Activated T-helper 2 cell treated with anti-CD3 and anti-CD28 coated beads, Interferon-gamma antibody, Interleukin-2, Interleukin-4, amounts not matched to agents 10 μg/mL and 5 μg/mL and 100 μg/mL, durations not matched to agents 14 hours and 24 hours and 36 hours (primary cell): ENCODE measurements around the gene ZFHX2. TPM values are rescaled to one million over a fixed set of nuclear protein-coding genes. Genes with fewer than 3 reads are reported as not detected.
A peak's percentile ranks its signal among the peaks of the same experiment; 100 is the strongest.

Experiments used
- DNase-seq: peaks from one replicate; pipeline ENCODE4 v3.0.0; 2021; ENCODE audit warnings: low spot score
- H3K27ac Mint-ChIP-seq: one replicate; pipeline ENCODE4 v1.8.0; 2021; ENCODE audit warnings: mixed read lengths
- H3K27me3 Mint-ChIP-seq: one replicate; pipeline ENCODE4 v1.8.0; 2021; ENCODE audit warnings: low read depth, mixed read lengths
- H3K36me3 Mint-ChIP-seq: one replicate; pipeline ENCODE4 v1.8.0; 2021; ENCODE audit warnings: low read depth, mixed read lengths
- H3K4me1 Mint-ChIP-seq: one replicate; pipeline ENCODE4 v1.8.0; 2021; ENCODE audit warnings: low read depth, mixed read lengths
- H3K4me3 Mint-ChIP-seq: one replicate; pipeline ENCODE4 v1.8.0; 2021; ENCODE audit warnings: low read depth, mild to moderate bottlenecking, moderate library complexity, mixed read lengths
- H3K9me3 Mint-ChIP-seq: one replicate; pipeline ENCODE4 v1.8.0; 2021; ENCODE audit warnings: mixed read lengths
- intact Hi-C: fragments of 100-400 bp; cut with micrococcal nuclease; formaldehyde crosslinking; loops from one replicate; pipeline ENCODE4 v1.15.1; 2023
- total RNA-seq: library from RNA; stranded (reverse); gene quantifications from 2 replicates; pipeline ENCODE4 v1.2.3, GENCODE V29; 2022

The ZFHX2 gene
- total RNA-seq, 1 donor from 2014 or later: 2.5 TPM

DNA sequence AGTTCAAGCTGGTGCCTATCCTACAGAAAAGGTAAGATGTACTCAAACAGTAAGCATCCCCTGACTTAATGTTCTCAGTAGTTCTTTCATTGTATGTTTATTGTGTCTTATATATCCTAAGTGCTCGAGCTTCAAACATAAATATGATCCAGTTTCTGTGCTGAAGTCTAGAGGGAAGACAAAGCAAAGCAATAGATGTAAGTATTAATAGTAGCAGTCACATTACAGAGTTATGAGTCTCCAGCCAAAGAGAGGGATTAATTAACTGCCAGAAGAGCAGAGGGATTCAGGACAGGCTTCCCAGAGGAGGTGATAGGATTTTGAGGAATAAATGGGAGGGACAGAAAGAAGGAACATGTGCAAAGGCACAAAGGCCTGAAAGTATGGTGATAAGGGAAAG, 80.6 kb downstream of the ZFHX2 start:
- H3K4me1 Mint-ChIP-seq: peaks cover 10% of the 10 kb centered on the region
- H3K4me3 Mint-ChIP-seq: no peak overlapping the region
- intact Hi-C loops: no loop called here
- peaks cover 46% of the 10 kb centered on the region for H3K36me3 Mint-ChIP-seq
- DNase-seq: no peak
- H3K27me3 Mint-ChIP-seq: no peaks in the 10 kb centered on the region
- peak overlapping the region; percentile 45 for H3K27ac Mint-ChIP-seq
- no peaks in the 10 kb centered on the region for H3K9me3 Mint-ChIP-seq

Other genes starting within 250 kb of the ZFHX2 start
- 20.3 and 21.3 TPM in 2 replicates for gene PPP1R3E, start 248.9 kb downstream of the ZFHX2 start, total RNA-seq
- 9.3 and 10.1 TPM in 2 replicates for gene BCL2L2, start 244.9 kb downstream of the ZFHX2 start, total RNA-seq
- 241 and 259 TPM in 2 replicates for gene PABPN1, start 230.3 kb downstream of the ZFHX2 start, total RNA-seq
- 2.9 and 3.2 TPM in 2 replicates for gene SLC22A17, start 198.9 kb downstream of the ZFHX2 start, total RNA-seq
- gene EFS, start 186.6 kb downstream of the ZFHX2 start, total RNA-seq: not detected in 2 replicates
- gene IL25, start 179.0 kb downstream of the ZFHX2 start, total RNA-seq: not detected in 2 replicates
- not detected in 2 replicates for gene CMTM5, start 174.7 kb downstream of the ZFHX2 start, total RNA-seq
- gene MYH6, start 143.5 kb downstream of the ZFHX2 start, total RNA-seq: 0.11 and 0.14 TPM in 2 replicates
- 0.02 TPM in 1 of 2 replicates, not detected in the other for gene MYH7, start 116.1 kb downstream of the ZFHX2 start, total RNA-seq
- gene NGDN, start 82.1 kb downstream of the ZFHX2 start, total RNA-seq: 65.6 and 65.7 TPM in 2 replicates
- gene THTPA, start 4.5 kb upstream of the ZFHX2 start, total RNA-seq: 12.8 and 13.7 TPM in 2 replicates
- 164 and 170 TPM in 2 replicates for gene AP1G2, start 16.0 kb upstream of the ZFHX2 start, total RNA-seq
- gene JPH4, start 27.0 kb upstream of the ZFHX2 start, total RNA-seq: 0.09 TPM in 2 replicates
- 2.2 and 2.3 TPM in 2 replicates for gene DHRS2, start 84.6 kb upstream of the ZFHX2 start, total RNA-seq